ENCODE measurements around the gene FDX2. TPM values are rescaled to one million over a fixed set of nuclear protein-coding genes. Genes with fewer than 3 reads are reported as not detected.

FDX2 gene
- total and polyA plus RNA-seq, 2 of the 13 experiments (the other 11 are each of a cell fraction or from before 2014, with no cell fraction given), result 21.0 to 24.7 TPM

GRCh38 chr19:10292206-10292788 lies 23.5 kb downstream of the FDX2 start (continued):
- TF ChIP-seq ZNF317 (CRISPR knock-in tag; IDR thresholded peaks at IDR 0.05) (0 out of 2 replicates have a peak, but pooled peaks have one; percentile 44), ZSCAN25 (CRISPR knock-in tag; IDR thresholded peaks at IDR 0.05) (no peak), RBAK (CRISPR knock-in tag; IDR thresholded peaks at IDR 0.05) (no peak), PRMT3 (CRISPR knock-in tag; IDR thresholded peaks at IDR 0.05; ENCODE audit: borderline replicate concordance, low read depth) (no peak), MAFK (conservative IDR thresholded peaks at IDR 0.05 in 1 of 2, IDR thresholded peaks at IDR 0.05 in 1 of 2; ENCODE audit: low read length in 2 of 2) (no peak), SP4 (CRISPR knock-in tag; IDR thresholded peaks at IDR 0.05) (peak; percentile 71; the same call in 1 of the 2 replicates), ZBTB46 (CRISPR knock-in tag; IDR thresholded peaks at IDR 0.05; ENCODE audit: borderline replicate concordance) (no peak), GABPA (IDR thresholded peaks at IDR 0.05; ENCODE audit: low read depth, low read length) (peak; percentile 40), GABPA (CRISPR knock-in tag; IDR thresholded peaks at IDR 0.05; ENCODE audit: low read depth) (peak; percentile 83), SAP130 (CRISPR knock-in tag; IDR thresholded peaks at IDR 0.05; ENCODE audit: low read depth) (peak; percentile 55; the same call in 1 of the 2 replicates), ZBTB7B (CRISPR knock-in tag; IDR thresholded peaks at IDR 0.05) (0 out of 2 replicates have a peak, but pooled peaks have one; percentile 43), ZBTB33 (CRISPR knock-in tag; IDR thresholded peaks at IDR 0.05) (0 out of 2 replicates have a peak, but pooled peaks have one; percentile 0), PAXIP1 (CRISPR knock-in tag; conservative IDR thresholded peaks at IDR 0.05) (no peak), ARNTL (CRISPR knock-in tag; IDR thresholded peaks at IDR 0.05) (0 out of 2 replicates have a peak, but pooled peaks have one; percentile 17), SP1 (IDR thresholded peaks at IDR 0.05) (no peak), SP1 (CRISPR knock-in tag; IDR thresholded peaks at IDR 0.05) (peak; percentile 93), GATAD1 (CRISPR knock-in tag; IDR thresholded peaks at IDR 0.05) (peak; percentile 30; the same call in 1 of the 2 replicates), GABPB1 (CRISPR knock-in tag; IDR thresholded peaks at IDR 0.05) (peak; percentile 89), TEAD3 (CRISPR knock-in tag; optimal IDR thresholded peaks at IDR 0.05; ENCODE audit: borderline replicate concordance) (peak; percentile 56), CBX2 (IDR thresholded peaks at IDR 0.05; ENCODE audit: low read depth, low read length) (no peak), CBX2 (CRISPR knock-in tag; IDR thresholded peaks at IDR 0.05; ENCODE audit: low read depth) (no peak), THRA (CRISPR knock-in tag; IDR thresholded peaks at IDR 0.05; ENCODE audit: borderline replicate concordance) (no peak), ASH2L (IDR thresholded peaks at IDR 0.05; ENCODE audit: insufficient read length, low read depth, low read length) (no peak)
